ENCODE results near the gene RPL32.
"Not testable (repeated sequence)": the region's sequence is repeated elsewhere in the genome, so short reads cannot be mapped to it uniquely, and the experiment has no call there.

Gene RPL32

GRCh38 chr3:12866836-12867235, 25.5 kb upstream of the RPL32 start:
- no peak for DNase-seq

GRCh38 chr3:12865271-12865670, 23.9 kb upstream of the RPL32 start:
- DNase-seq: no peak

DNA sequence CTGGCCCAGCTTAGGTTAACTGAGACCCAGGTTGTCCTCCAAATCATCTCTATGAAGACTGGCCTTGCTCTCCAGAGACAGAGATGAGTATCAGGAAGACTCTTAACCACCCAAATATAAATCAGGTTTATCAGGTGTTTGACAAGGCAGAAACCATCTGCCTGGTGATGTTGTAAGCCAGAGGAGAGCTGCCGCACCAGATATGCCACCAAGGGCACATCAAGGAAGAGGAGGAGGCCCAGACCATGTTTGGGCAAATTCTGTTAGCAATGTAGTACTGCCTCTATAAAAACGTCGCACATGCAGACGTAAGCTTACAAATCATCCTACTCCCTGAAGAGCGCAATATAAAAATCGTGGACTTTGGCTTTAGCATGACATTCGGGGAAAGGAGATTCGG, 21.0 kb upstream of the RPL32 start:
- DNase-seq: no peak

DNA sequence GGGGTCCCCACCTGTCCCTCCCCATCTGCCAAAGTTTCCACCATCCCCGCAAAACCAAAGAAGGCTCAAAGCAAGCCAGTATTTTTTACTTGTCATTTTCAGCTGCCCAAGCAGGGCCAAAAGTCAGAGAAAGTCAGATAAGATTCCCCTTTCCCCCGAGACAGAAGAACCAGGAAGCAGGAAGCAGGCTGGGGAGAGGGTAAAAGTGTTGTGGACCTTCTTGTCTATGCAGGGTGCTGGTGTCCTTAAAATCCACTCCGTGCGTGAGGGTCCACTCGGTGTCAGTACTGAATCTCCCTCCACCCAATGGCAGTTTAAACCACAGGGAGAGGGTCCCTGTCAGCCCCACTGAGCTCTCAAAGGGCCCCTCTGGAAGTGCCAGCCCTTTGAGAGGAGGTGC, 20.2 kb upstream of the RPL32 start:
- no peak for DNase-seq

GRCh38 chr3:12859840-12860239, 18.5 kb upstream of the RPL32 start:
- DNase-seq: no peak

GRCh38 chr3:12856626-12857025, 15.3 kb upstream of the RPL32 start:
- DNase-seq: no peak

DNA sequence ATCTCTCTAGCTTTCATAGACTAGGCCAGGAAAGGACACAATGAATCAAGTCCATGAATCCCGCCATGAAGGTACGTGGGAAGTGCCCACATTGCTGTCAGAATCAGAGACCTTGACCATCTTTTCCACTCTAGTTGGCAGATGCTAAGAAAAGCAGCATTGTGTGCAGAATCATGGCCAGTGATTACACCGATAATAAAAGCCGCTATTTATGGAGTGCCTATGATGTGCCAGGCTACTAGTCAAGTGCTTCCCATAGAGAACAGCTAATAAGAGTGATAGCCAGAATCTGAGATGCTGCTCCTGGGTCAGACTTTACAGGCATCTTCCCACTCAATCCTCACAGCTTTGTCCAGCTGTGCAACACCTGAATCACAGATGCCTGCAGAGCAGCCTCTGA, 13.2 kb upstream of the RPL32 start:
- DNase-seq: no peak

GRCh38 chr3:12853847-12854246, 12.5 kb upstream of the RPL32 start:
- DNase-seq: not testable (repeated sequence)

- no peak for DNase-seq
Measured at GRCh38 chr3:12852201-12852600, 10.8 kb upstream of the RPL32 start.

- no peak for DNase-seq
Measured at GRCh38 chr3:12845811-12846210, 4.4 kb upstream of the RPL32 start.

DNA sequence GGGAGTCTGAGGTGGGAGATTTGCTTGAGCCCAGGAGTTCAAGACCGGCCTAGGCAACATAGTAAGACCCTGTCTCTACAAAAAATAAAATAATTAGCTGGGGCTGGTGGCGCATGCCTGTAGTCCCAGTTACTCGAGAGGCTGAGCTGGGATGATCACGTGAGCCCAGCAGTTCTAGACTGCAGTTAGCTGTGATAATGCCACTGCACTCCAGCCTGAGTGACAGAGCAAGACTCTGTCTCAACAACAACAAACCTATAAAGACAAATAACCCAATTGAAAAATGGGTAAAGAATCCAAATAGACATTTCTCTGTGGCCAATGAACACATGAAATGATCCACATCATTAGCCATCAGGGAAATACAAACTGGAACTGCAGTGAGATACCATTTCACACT, 1.1 kb upstream of the RPL32 start:
- no peak for DNase-seq

DNA sequence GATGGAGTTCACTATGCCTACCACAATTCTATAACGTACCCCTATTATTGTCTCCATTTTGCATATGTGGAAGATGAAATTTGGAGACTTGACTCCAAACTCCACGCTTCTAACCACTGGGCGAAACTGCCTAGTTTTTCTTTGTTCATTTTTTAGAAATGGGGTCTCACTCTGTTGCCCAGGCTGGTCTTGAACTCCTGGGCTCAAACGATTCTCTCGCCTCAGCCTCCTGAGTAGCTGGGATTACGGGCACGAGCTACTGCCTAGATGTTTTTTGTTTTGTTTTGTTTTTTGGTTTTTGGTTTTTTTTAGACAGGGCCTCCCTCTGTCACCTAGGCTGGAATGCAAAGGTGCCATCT, 584 bp upstream of the RPL32 start:
- no peak for DNase-seq

DNA sequence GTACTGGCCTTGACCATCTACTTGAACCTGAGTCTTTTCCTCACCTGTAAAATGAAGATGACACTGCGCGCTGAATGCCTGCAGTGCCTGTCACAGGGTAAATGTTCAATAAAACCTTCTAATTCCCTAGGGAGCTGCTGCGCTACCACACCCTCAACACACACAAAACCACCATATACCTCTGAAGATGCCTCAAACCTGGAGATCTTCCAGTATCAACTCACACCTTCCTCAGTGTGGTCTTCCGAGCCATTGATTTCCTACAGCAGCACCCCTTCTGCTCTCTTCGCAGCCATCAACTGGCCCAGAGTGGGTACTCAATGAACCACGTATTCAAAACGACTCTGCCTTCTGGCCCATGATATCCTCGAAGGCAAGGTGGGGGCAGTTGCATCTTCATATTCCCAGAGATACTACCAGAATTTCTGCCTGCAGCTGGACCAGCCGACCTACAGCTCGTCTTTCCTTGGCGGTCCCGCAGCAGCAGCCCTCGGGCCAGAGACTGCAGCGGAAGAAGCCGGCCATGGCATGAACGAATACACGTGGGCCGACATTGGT, 695 bp downstream of the RPL32 start:
- no peak for DNase-seq

DNA sequence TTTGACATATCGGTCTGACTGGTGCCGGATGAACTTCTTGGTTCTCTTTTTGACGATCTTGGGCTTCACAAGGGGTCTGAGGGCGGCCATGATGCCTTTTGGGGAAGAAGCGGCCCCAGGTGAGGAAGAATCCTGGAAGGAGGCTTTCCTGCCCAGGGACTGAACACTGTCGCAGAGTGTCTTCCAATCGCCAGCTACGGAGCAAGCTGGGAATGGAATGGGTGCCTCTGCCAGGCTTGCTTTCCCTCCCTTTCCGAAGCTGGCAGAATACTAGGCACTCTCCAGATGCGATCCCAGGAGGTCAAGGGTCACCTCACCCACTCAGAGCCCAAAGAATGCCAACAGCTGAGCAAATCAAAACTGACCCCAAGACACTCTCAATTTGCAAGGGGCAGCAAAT, 1.2 kb downstream of the RPL32 start:
- DNase-seq: not testable (repeated sequence)

- no peak for DNase-seq
Measured at GRCh38 chr3:12839156-12839946, 2.0 kb downstream of the RPL32 start.

GRCh38 chr3:12838179-12838965, 3.0 kb downstream of the RPL32 start:
- no peak for DNase-seq

DNA sequence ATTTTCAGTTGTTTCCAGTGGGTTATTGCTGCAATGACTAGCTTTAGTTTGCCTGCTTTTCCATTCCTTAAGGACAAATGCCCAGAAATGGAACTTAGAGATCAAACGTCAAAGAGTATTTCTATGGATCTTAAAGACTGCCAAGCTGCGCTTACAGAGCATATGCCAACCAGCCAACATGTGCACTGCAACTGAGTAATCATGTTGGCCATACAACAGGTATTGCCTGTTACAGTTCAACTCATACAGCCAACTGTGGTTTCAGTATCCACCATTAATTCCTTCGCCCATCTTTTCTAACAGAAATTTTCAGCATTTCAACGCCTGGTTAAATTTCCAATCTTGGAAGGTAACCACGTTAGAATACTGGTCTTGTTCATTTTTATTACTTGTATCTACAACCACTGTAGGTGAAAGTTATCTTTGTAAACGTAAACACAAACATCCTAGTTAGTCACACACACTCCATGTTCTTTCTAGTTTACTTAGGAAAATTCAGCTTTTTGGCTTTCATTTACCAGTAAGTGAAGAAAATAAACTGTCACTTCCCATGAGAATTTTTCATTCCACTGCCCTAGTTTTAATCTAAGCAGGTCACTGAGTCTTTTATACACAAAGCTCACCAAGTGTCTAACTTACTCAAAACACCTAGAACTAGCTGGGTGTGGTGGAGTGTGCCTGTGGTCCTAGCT, 3.9 kb downstream of the RPL32 start:
- no peak for DNase-seq

DNA sequence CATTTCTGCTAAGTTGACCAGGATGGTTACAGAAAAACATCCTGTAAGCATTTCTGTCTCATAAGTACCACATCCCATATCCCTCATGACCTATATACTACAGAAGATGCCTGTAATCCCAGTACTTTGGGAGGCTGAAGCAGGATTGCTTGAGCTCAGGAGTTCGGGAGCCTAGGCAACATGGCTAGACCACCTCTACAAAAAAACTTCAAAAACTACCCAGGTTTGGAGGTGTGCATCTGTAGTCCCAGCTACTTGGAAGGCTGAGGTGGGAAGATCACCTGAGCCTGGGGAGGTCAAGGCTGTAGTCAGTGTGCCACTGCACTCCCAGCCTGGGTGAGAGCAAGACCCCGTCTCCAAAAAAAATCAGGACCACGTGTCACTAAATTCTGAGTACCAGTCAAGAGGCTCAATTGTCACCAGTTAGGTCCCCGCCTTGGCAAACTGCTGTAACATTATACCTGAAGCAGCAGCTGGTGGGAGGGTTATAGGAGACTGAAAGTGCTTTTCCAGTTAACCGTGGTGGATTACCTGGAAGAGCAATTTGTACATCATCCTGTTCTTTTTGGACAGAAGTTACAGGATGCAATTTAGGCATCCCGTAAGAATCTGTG, 6.2 kb downstream of the RPL32 start:
- no peak for DNase-seq

DNA sequence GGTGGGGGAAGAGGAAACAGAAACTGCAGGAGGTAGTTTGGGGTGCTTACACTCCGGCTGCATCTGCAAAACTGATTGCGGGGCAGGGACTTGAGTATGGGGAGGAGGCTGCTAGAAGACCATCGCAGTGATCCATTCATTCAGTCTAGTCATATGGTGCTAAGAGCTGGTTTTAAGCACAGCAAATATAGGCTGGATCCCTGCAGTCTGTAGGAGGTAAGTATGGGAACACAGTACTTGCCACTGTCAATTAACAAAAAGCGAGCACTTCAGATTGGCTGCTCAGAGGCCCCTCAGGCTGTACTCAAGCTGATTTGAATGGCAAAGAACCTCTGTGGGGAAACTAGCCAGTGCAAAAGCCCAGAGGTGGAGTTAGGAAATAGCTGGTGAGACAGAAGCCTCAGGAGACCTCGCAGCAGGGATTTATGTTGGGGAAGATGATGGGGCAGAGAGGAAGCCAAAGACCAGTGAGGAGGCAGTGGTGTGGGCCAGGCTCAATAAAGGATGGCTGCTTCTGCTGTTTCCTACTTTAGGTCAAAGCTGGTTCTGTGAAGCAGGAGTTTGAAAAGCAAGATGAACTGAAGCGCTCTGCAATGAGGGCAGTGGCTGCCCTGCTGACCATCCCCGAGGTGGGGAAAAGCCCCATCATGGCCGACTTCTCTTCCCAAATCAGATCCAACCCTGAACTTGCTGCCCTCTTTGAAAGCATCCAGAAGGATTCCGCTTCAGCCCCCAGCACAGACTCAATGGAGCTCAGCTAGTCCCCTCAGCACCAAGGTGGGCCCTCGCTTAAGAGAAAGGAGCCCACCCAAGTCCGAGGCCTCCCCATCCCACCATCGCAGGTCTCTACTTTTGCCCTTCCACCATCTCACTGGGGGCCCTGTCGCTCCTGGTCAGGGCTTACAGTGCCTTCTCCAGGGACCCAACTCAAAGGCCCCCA, 7.9 kb downstream of the RPL32 start:
- DNase-seq: no peak

GRCh38 chr3:12832350-12833221, 8.8 kb downstream of the RPL32 start:
- no peak for DNase-seq

GRCh38 chr3:12831301-12831866, 10.0 kb downstream of the RPL32 start:
- no peak for DNase-seq

All from activated CD4-positive, alpha-beta T cell treated with anti-CD3 and anti-CD28 coated beads, Interleukin-2, amount 50 U/mL, for 4 hours (primary cell).